ENCODE measurements around the gene RBM38. TPM values are rescaled to one million over a fixed set of nuclear protein-coding genes. Genes with fewer than 3 reads are reported as not detected.

RBM38 gene
- total and polyA plus RNA-seq, 2 donors from 2014 or later, result 16.8 to 18.0 TPM

- H3K27me3 ChIP-seq (ENCODE audit: control insufficient read depth, insufficient read depth, low read length), result no peaks in the 10 kb centered on the region
- peaks cover 0 to 40% (median 29%) of the 10 kb centered on the region in 3 donors for H3K4me1 ChIP-seq (ENCODE audit: control insufficient read depth in 2 of 3, insufficient read depth in 2 of 3, low read depth in 1 of 3, low read length in 3 of 3)
- peak overlapping the region in 1 of 3 donors; percentile 40 for H3K9ac ChIP-seq (ENCODE audit: low read length in 3 of 3)
- no peak for TF ChIP-seq CTCF (IDR thresholded peaks at IDR 0.05; ENCODE audit: borderline replicate concordance, extremely low read depth, insufficient read depth)
- intact Hi-C loops (cut with DNase I), result no loop called here
- H3K27ac ChIP-seq (ENCODE audit: low read depth in 2 of 2, low read length in 2 of 2), result peak overlapping the region in 1 of 2 donors; percentile 22
- no peak for FAIRE-seq
- H3K9me3 ChIP-seq (ENCODE audit: control insufficient read depth in 2 of 3, insufficient read depth in 1 of 3, low read length in 3 of 3), result no peaks in the 10 kb centered on the region
- H3K4me3 ChIP-seq (ENCODE audit: low read length in 3 of 3), result no peak overlapping the region
- peak in 3 of 5 donors; percentile 42 to 74 (median 55) for DNase-seq
- peaks cover 0 to 11% (median 0%) of the 10 kb centered on the region in 3 donors for H3K36me3 ChIP-seq (ENCODE audit: control insufficient read depth in 2 of 3, insufficient read depth in 3 of 3, low read length in 3 of 3)
Measured at GRCh38 chr20:57399587-57400155, 8.5 kb downstream of the RBM38 start.

GRCh38 chr20:57400231-57400701, 9.1 kb downstream of the RBM38 start:
- Histone ChIP-seq H3K4me3 (ENCODE audit: low read length in 3 of 3) (no peak overlapping the region), H3K9ac (ENCODE audit: low read length in 3 of 3) (peak overlapping the region in 1 of 3 donors; percentile 3), H3K9me3 (ENCODE audit: control insufficient read depth in 2 of 3, insufficient read depth in 1 of 3, low read length in 3 of 3) (no peaks in the 10 kb centered on the region), H3K4me1 (ENCODE audit: control insufficient read depth in 2 of 3, insufficient read depth in 2 of 3, low read depth in 1 of 3, low read length in 3 of 3) (peaks cover 0 to 38% (median 23%) of the 10 kb centered on the region in 3 donors), H3K27ac (ENCODE audit: low read depth in 2 of 2, low read length in 2 of 2) (peak overlapping the region; percentile 3 to 22), H3K36me3 (ENCODE audit: control insufficient read depth in 2 of 3, insufficient read depth in 3 of 3, low read length in 3 of 3) (peaks cover 0 to 11% (median 0%) of the 10 kb centered on the region in 3 donors), H3K27me3 (ENCODE audit: control insufficient read depth, insufficient read depth, low read length) (no peaks in the 10 kb centered on the region)
- TF ChIP-seq CTCF (IDR thresholded peaks at IDR 0.05; ENCODE audit: borderline replicate concordance, extremely low read depth, insufficient read depth), result no peak
- no peak for FAIRE-seq
- peak in 2 of 5 donors; percentile 43 to 63 for DNase-seq
- intact Hi-C loops (cut with DNase I), result no loop called here

- FAIRE-seq (no peak), DNase-seq (peak in 2 of 5 donors; percentile 51 to 72)
- Histone ChIP-seq H3K4me1 (ENCODE audit: control insufficient read depth in 2 of 3, insufficient read depth in 2 of 3, low read depth in 1 of 3, low read length in 3 of 3) (peaks cover 0 to 37% (median 17%) of the 10 kb centered on the region in 3 donors), H3K36me3 (ENCODE audit: control insufficient read depth in 2 of 3, insufficient read depth in 3 of 3, low read length in 3 of 3) (peaks cover 0 to 11% (median 0%) of the 10 kb centered on the region in 3 donors), H3K4me3 (ENCODE audit: low read length in 3 of 3) (no peak overlapping the region), H3K27ac (ENCODE audit: low read depth in 2 of 2, low read length in 2 of 2) (peak overlapping the region in 1 of 2 donors; percentile 22), H3K9me3 (ENCODE audit: control insufficient read depth in 2 of 3, insufficient read depth in 1 of 3, low read length in 3 of 3) (no peaks in the 10 kb centered on the region), H3K9ac (ENCODE audit: low read length in 3 of 3) (peak overlapping the region in 1 of 3 donors; percentile 3), H3K27me3 (ENCODE audit: control insufficient read depth, insufficient read depth, low read length) (no peaks in the 10 kb centered on the region)
- intact Hi-C loops (cut with DNase I), result no loop called here
- TF ChIP-seq CTCF (IDR thresholded peaks at IDR 0.05; ENCODE audit: borderline replicate concordance, extremely low read depth, insufficient read depth), result no peak
Measured at GRCh38 chr20:57400821-57401564, 9.8 kb downstream of the RBM38 start.

All from kidney (tissue), 14 donors.